SK-N-SH (cell line): ENCODE data around the gene KRTAP3-1.

Experiments
- CHD2 ChIP-seq: fragments of 150-350 bp; IDR thresholded peaks from 2 replicates; pipeline ENCODE4 v1.6.1; 2018; ENCODE audit warnings: low read length; ENCODE audit not compliant: partially characterized antibody
- EP300 ChIP-seq, 2 experiments: IDR thresholded peaks; 2 replicates each; pipeline versions ENCODE4 v1.4.0 to v1.6.1; 2012; ENCODE audit warnings: borderline replicate concordance in 1 of 2, low read depth in 1 of 2, low read length in 1 of 2
- EZH2phosphoT487 ChIP-seq: fragments of 200-600 bp; sonication (generic); IDR thresholded peaks from 2 replicates; pipeline ENCODE4 v1.6.1; 2017; ENCODE audit warnings: low read depth, mixed run types, mild to moderate bottlenecking, antibody characterized with exemption, moderate library complexity, borderline replicate concordance
- MEF2A ChIP-seq: IDR thresholded peaks from 2 replicates; pipeline ENCODE4 v1.4.0; 2012; ENCODE audit warnings: low read depth, borderline replicate concordance
- MXI1 ChIP-seq: IDR thresholded peaks from 2 replicates; pipeline ENCODE4 v1.6.1; 2012; ENCODE audit warnings: mild to moderate bottlenecking, low read depth, low read length, improper control_type of control experiment
- NRF1 ChIP-seq: IDR thresholded peaks from 2 replicates; pipeline ENCODE4 v1.6.1; 2012; ENCODE audit warnings: low read depth, mild to moderate bottlenecking, low read length
- POLR2AphosphoS5 ChIP-seq: IDR thresholded peaks from 2 replicates; pipeline ENCODE4 v1.6.1; 2012; ENCODE audit warnings: low read depth, low read length
- SMC3 ChIP-seq: IDR thresholded peaks from 2 replicates; pipeline ENCODE4 v1.6.1; 2012; ENCODE audit warnings: low read depth, low read length, improper control_type of control experiment
- YY1 ChIP-seq: IDR thresholded peaks from 2 replicates; pipeline ENCODE4 v1.4.0; 2012; ENCODE audit warnings: low read depth, mild to moderate bottlenecking
- TF ChIP-seq, protein P1 (sequence below): IDR thresholded peaks from 2 replicates; pipeline ENCODE4 v1.4.0; 2012; ENCODE audit warnings: low read depth, borderline replicate concordance
- TF ChIP-seq, protein P2 (sequence below): fragments of 200-600 bp; sonication (generic); IDR thresholded peaks from 2 replicates; pipeline ENCODE4 v1.6.1; 2017; ENCODE audit warnings: antibody characterized with exemption, mild to moderate bottlenecking, moderate library complexity
- TF ChIP-seq, protein P3 (sequence below): IDR thresholded peaks from 2 replicates; pipeline ENCODE4 v1.4.0; 2012; ENCODE audit warnings: low read depth

- TF ChIP-seq, protein P1, sequence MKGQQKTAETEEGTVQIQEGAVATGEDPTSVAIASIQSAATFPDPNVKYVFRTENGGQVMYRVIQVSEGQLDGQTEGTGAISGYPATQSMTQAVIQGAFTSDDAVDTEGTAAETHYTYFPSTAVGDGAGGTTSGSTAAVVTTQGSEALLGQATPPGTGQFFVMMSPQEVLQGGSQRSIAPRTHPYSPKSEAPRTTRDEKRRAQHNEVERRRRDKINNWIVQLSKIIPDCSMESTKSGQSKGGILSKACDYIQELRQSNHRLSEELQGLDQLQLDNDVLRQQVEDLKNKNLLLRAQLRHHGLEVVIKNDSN, result no peak
- TF ChIP-seq MXI1 (no peak), EP300 (IDR thresholded peaks at IDR 0.05; ENCODE audit: borderline replicate concordance in 1 of 2, low read depth in 1 of 2, low read length in 1 of 2) (no peak), SMC3 (no peak), NRF1 (no peak), YY1 (no peak), POLR2AphosphoS5 (no peak), EZH2phosphoT487 (no peak), CHD2 (no peak), MEF2A (no peak)
- TF ChIP-seq, protein P2, sequence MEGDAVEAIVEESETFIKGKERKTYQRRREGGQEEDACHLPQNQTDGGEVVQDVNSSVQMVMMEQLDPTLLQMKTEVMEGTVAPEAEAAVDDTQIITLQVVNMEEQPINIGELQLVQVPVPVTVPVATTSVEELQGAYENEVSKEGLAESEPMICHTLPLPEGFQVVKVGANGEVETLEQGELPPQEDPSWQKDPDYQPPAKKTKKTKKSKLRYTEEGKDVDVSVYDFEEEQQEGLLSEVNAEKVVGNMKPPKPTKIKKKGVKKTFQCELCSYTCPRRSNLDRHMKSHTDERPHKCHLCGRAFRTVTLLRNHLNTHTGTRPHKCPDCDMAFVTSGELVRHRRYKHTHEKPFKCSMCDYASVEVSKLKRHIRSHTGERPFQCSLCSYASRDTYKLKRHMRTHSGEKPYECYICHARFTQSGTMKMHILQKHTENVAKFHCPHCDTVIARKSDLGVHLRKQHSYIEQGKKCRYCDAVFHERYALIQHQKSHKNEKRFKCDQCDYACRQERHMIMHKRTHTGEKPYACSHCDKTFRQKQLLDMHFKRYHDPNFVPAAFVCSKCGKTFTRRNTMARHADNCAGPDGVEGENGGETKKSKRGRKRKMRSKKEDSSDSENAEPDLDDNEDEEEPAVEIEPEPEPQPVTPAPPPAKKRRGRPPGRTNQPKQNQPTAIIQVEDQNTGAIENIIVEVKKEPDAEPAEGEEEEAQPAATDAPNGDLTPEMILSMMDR, result no peak
- TF ChIP-seq, protein P3, sequence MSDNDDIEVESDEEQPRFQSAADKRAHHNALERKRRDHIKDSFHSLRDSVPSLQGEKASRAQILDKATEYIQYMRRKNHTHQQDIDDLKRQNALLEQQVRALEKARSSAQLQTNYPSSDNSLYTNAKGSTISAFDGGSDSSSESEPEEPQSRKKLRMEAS, result no peak
Measured at GRCh38 chr17:40980117-40980516, 28.8 kb downstream of the KRTAP3-1 start.
